Esophagus muscularis mucosa (tissue), 4 donors: ENCODE measurements around the gene COMMD7. TPM values are rescaled to one million over a fixed set of nuclear protein-coding genes. Genes with fewer than 3 reads are reported as not detected.
A peak's percentile ranks its signal among the peaks of the same experiment; 100 is the strongest.

ENCODE experiments used
- DNase-seq: peaks from one replicate; pipeline ENCODE4 v3.0.0-alpha.2; 2017; ENCODE audit errors: extremely low spot score
- H3K27ac ChIP-seq, 4 donors: fragments of 200-600 bp; sonication (generic); replicated peaks in 1 of 4; 1 replicate in 3 of 4; 2 replicates in 1 of 4; pipeline ENCODE4 v1.5.1; 2016 to 2019; ENCODE audit warnings: mild to moderate bottlenecking in 1 of 4
- H3K27me3 ChIP-seq, 4 donors: fragments of 200-600 bp; sonication (generic); one replicate each; pipeline versions ENCODE4 v1.5.1 to v1.6.0; 2016 to 2019
- H3K36me3 ChIP-seq, 4 donors: fragments of 200-600 bp; sonication (generic); one replicate each; pipeline ENCODE4 v1.5.1; 2016 to 2019
- H3K4me1 ChIP-seq, 4 donors: fragments of 200-600 bp; sonication (generic); one replicate each; pipeline ENCODE4 v1.5.1; 2016 to 2019
- H3K4me3 ChIP-seq, 4 donors: fragments of 200-600 bp; sonication (generic); 1 replicate in 2 of 4; 2 replicates in 2 of 4; pipeline ENCODE4 v1.5.1; 2016 to 2019; ENCODE audit warnings: mild to moderate bottlenecking in 4 of 4, moderate library complexity in 1 of 4
- H3K9me3 ChIP-seq, 4 donors: fragments of 200-600 bp; sonication (generic); 1 replicate in 3 of 4; 2 replicates in 1 of 4; pipeline ENCODE4 v1.5.1; 2016 to 2019
- CTCF ChIP-seq, 3 experiments: fragments of 200-600 bp in 2 of 3; fragments of 450-650 bp in 1 of 3; sonication (generic) in 2 of 3; IDR thresholded peaks; one replicate each; pipeline ENCODE4 v1.5.1; 2017 to 2019; ENCODE audit warnings: antibody characterized with exemption in 3 of 3, mild to moderate bottlenecking in 2 of 3, moderate library complexity in 1 of 3
- EP300 ChIP-seq: sonication (generic); formaldehyde crosslinking; IDR thresholded peaks from one replicate; pipeline ENCODE4 v1.6.1; 2017; ENCODE audit warnings: antibody characterized with exemption
- POLR2A ChIP-seq: fragments of 450-650 bp; IDR thresholded peaks from one replicate; pipeline ENCODE4 v1.6.1; 2017; ENCODE audit warnings: antibody characterized with exemption, moderate library complexity, mild to moderate bottlenecking, low read depth
- POLR2AphosphoS5 ChIP-seq, 2 donors: sonication (generic); formaldehyde crosslinking; IDR thresholded peaks; one replicate each; pipeline ENCODE4 v1.6.1; 2017; ENCODE audit warnings: antibody characterized with exemption in 2 of 2
- WGBS: methylation state at CpG from one replicate; pipeline ENCODE4 v1.1.5; 2018; 5-methylcytosine and 5-hydroxymethylcytosine counted together
- intact Hi-C: fragments of 100-400 bp; cut with DNase I; formaldehyde crosslinking; loops from one replicate; pipeline ENCODE4 v1.15.1; 2023
- total RNA-seq, 4 donors: library from RNA; depleted of rRNA; stranded (reverse); fragments of >200 nt; gene quantifications; one replicate each; pipeline versions ENCODE4 v1.1.0 to v1.2.1, GENCODE V29; 2016

The COMMD7 gene
- total RNA-seq, result 10 to 100 TPM; 24.5 to 35.2 (median 30.9) TPM

GRCh38 chr20:32743237-32744112 is at the start of gene COMMD7:
TSS of gene COMMD7 (minus strand) at chr20:32743467. CDS start at chr20:32743391, 76 bp downstream.
- peak in 1 of 2 donors; percentile 10 for TF ChIP-seq POLR2AphosphoS5 (IDR thresholded peaks at IDR 0.05)
- no peak for TF ChIP-seq CTCF (IDR thresholded peaks at IDR 0.05)
- no peak for TF ChIP-seq EP300
- no peaks in the 10 kb centered on the region for H3K27me3 ChIP-seq
- no peaks in the 10 kb centered on the region for H3K9me3 ChIP-seq
- intact Hi-C loops, result no loop called here
- peak within 1 kb of the TSS; percentile 85 to 90 (median 88) for H3K27ac ChIP-seq
- 4% methylated on average over 15 of the region's 64 CpGs for WGBS
- H3K36me3 ChIP-seq, result no peaks in the 10 kb centered on the region
- peak within 1 kb of the TSS; percentile 81 to 94 (median 84) for H3K4me3 ChIP-seq
- peaks cover 6 to 24% (median 22%) of the 10 kb centered on the region in 4 donors for H3K4me1 ChIP-seq
- DNase-seq, result no peak

DNA sequence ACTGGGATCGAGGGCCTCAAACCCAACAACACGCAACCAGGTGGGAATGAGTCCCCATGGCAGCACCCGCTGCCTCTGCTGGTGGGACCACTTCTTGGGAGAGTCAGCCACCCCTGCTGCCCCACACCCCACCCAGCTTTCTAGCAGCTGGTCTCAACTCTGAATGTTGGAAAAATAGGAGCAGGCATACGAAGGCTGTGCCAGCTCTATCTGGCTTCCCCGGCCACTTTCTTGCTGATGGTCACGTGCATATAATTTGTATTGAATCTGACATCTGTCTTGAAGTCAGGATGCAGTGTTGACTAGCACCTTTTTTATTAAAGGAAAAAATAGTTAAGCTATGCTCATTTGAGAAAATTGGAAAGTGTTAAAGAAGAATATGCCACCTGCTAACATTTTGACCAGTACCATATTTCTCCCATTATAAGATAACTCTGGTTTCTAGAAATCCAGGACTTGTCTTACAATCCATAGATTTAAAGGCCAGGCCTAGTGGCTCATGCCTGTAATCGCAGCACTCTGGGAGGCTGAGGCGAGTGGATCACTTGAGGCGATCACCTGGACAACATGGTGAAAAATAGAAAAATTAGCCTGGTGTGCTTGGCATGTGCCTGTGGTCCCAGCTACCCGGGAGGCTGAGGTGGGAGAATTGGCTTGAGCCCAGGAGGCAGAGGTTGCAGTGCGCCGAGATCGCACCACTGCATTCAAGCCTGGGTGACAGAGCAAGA is 49.6 kb upstream of the COMMD7 start:
- Histone ChIP-seq H3K27me3 (no peaks in the 10 kb centered on the region), H3K4me1 (peaks cover 0 to 11% (median 3%) of the 10 kb centered on the region in 4 donors), H3K27ac (no peak overlapping the region), H3K9me3 (no peaks in the 10 kb centered on the region), H3K36me3 (peaks cover 0 to 3% (median 1%) of the 10 kb centered on the region in 4 donors), H3K4me3 (no peak overlapping the region)
- TF ChIP-seq POLR2AphosphoS5 (IDR thresholded peaks at IDR 0.05), result no peak
- TF ChIP-seq EP300, result no peak
- no peak for TF ChIP-seq POLR2A
- TF ChIP-seq CTCF (IDR thresholded peaks at IDR 0.05), result no peak
- intact Hi-C loops, result no loop called here
- WGBS, result 82% methylated on average over 13 of the region's 13 CpGs
- DNase-seq, result no peak

- Histone ChIP-seq H3K36me3 (peaks cover 2 to 5% (median 3%) of the 10 kb centered on the region in 4 donors), H3K4me1 (peaks cover 0 to 11% (median 3%) of the 10 kb centered on the region in 4 donors), H3K4me3 (no peak overlapping the region), H3K27ac (no peak overlapping the region), H3K27me3 (no peaks in the 10 kb centered on the region), H3K9me3 (no peaks in the 10 kb centered on the region)
- intact Hi-C loops, result no loop called here
- WGBS, result 100% methylated on average over 1 of the region's 3 CpGs
- DNase-seq, result no peak
- TF ChIP-seq POLR2A (no peak), POLR2AphosphoS5 (IDR thresholded peaks at IDR 0.05) (no peak), EP300 (no peak), CTCF (IDR thresholded peaks at IDR 0.05) (no peak)
Measured at GRCh38 chr20:32792316-32792715, 49.0 kb upstream of the COMMD7 start.

DNA sequence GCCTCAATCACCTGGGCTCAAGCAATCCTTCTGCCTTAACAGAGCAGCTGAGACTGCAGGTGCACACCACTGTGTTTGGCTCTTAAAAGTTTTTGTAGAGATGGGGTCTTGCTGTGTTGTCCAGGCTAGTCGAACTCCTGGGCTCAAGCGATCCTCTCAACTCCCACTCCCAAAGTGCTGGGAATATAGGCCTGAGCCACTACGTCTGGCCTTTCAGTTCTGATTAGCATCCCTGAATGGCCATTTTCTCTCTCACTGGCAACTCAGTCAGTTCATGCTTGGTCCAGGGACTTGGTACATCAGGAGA is 47.4 kb upstream of the COMMD7 start:
- no peaks in the 10 kb centered on the region for H3K9me3 ChIP-seq
- H3K27ac ChIP-seq, result no peak overlapping the region
- peaks cover 0 to 11% (median 3%) of the 10 kb centered on the region in 4 donors for H3K4me1 ChIP-seq
- intact Hi-C loops, result no loop called here
- no peak for DNase-seq
- TF ChIP-seq POLR2AphosphoS5 (IDR thresholded peaks at IDR 0.05) (no peak), CTCF (IDR thresholded peaks at IDR 0.05) (no peak), POLR2A (no peak), EP300 (no peak)
- no peak overlapping the region for H3K4me3 ChIP-seq
- WGBS, result 89% methylated on average over 3 of the region's 3 CpGs
- no peaks in the 10 kb centered on the region for H3K27me3 ChIP-seq
- peaks cover 2 to 17% (median 9%) of the 10 kb centered on the region in 4 donors for H3K36me3 ChIP-seq
